HepG2 (cell line): Measurements from ENCODE around the gene CD1B. TPM values are rescaled to one million over a fixed set of nuclear protein-coding genes. Genes with fewer than 3 reads are reported as not detected.

Experiments
- ATAC-seq: fragments of 200-7000 bp; cut with Tn5 transposase; 3 replicates; pipeline ENCODE4 v1.9.1; 2020; ENCODE audit warnings: mild to moderate bottlenecking, moderate library complexity
- BruUV-seq: library from RNA; stranded (reverse); fragments of 400-500 nt; replicated peaks from 2 replicates; lab custom pipeline; 2021; lab: Mats Ljungman, UMichigan
- CTCF ChIA-PET: fragments of 300-600 bp; formaldehyde crosslinking; extraction: SDS; loops from one replicate; lab custom pipeline; 2021; ENCODE audit warnings: low total read pairs, inconsistent platforms, low intra/inter-chr PET ratio; lab: Yijun Ruan, JAX
- POLR2A ChIA-PET: fragments of 350-600 bp; sonication (Branson Sonifier 250); formaldehyde crosslinking; loops from one replicate; lab custom pipeline; 2020; ENCODE audit warnings: antibody characterized with exemption, inconsistent platforms; lab: Yijun Ruan, JAX
- DNase-seq: peaks from one replicate; pipeline ENCODE4 v3.0.0-alpha.2; 2015; ENCODE audit warnings: low spot score
- FAIRE-seq: peaks from 3 replicates; lab custom pipeline; 2011; peaks lifted over from hg19 to GRCh38; lab: Jason Lieb, UNC
- H2AFZ ChIP-seq: one replicate; pipeline ENCODE4 v1.6.1; 2011; ENCODE audit warnings: low read length, inconsistent platforms
- H3K27ac ChIP-seq: fragments of 300-600 bp; 3 replicates; pipeline ENCODE4 v1.8.0; 2011; ENCODE audit warnings: mixed run types, mild to moderate bottlenecking, mixed read lengths, low read length, inconsistent platforms; ENCODE audit not compliant: insufficient read depth; ENCODE audit errors: extremely low read length
- H3K27me3 ChIP-seq, 2 experiments: fragments of 200-600 bp in 1 of 2; 2 replicates in 1 of 2; 3 replicates in 1 of 2; pipeline versions ENCODE4 v1.6.0 to v1.8.0; 2011; ENCODE audit warnings: low read length in 2 of 2, mild to moderate bottlenecking in 2 of 2, moderate library complexity in 2 of 2, inconsistent platforms in 1 of 2; ENCODE audit not compliant: insufficient read depth in 2 of 2, control insufficient read depth in 1 of 2
- H3K36me3 ChIP-seq, 2 experiments: fragments of 200-600 bp in 1 of 2; replicated peaks in 1 of 2; 2 replicates in 1 of 2; 3 replicates in 1 of 2; pipeline versions ENCODE4 v1.5.1 to v1.8.0; 2011; ENCODE audit warnings: low read length in 2 of 2, inconsistent platforms in 1 of 2; ENCODE audit not compliant: insufficient read depth in 2 of 2, control insufficient read depth in 1 of 2
- H3K4me1 ChIP-seq: 2 replicates; pipeline ENCODE4 v1.5.1; 2012; ENCODE audit warnings: low read length, inconsistent platforms; ENCODE audit not compliant: insufficient read depth
- H3K4me2 ChIP-seq: 2 replicates; pipeline ENCODE4 v1.6.0; 2011; ENCODE audit warnings: low read depth, low read length, inconsistent platforms
- H3K4me3 ChIP-seq, 3 experiments: fragments of 200-600 bp in 1 of 3; sonication (generic), shearing (Covaris generic) in 1 of 3; replicated peaks in 1 of 3; 2 replicates each; pipeline ENCODE4 v1.5.1; 2011 to 2016; ENCODE audit warnings: low read length in 3 of 3, inconsistent platforms in 2 of 3, low read depth in 2 of 3, mild to moderate bottlenecking in 2 of 3, control low read depth in 1 of 3, mixed read lengths in 1 of 3; ENCODE audit not compliant: insufficient read depth in 1 of 3
- H3K79me2 ChIP-seq: one replicate; pipeline ENCODE4 v1.6.1; 2011; ENCODE audit warnings: low read length, inconsistent platforms; ENCODE audit not compliant: insufficient read depth
- H3K9ac ChIP-seq: 2 replicates; pipeline ENCODE4 v1.6.0; 2011; ENCODE audit warnings: mild to moderate bottlenecking, low read depth, low read length, inconsistent platforms; ENCODE audit not compliant: insufficient read depth
- H3K9me3 ChIP-seq: 2 replicates; pipeline ENCODE4 v1.5.1; 2012; ENCODE audit warnings: mild to moderate bottlenecking, low read length
- H4K20me1 ChIP-seq: 2 replicates; pipeline ENCODE4 v1.6.0; 2011; ENCODE audit warnings: inconsistent platforms, mild to moderate bottlenecking, low read length, moderate library complexity; ENCODE audit not compliant: insufficient read depth
- ATF7 ChIP-seq, 2 experiments: fragments of 450-650 bp in 1 of 2; sonication (generic) in 1 of 2; formaldehyde crosslinking in 1 of 2; IDR thresholded peaks; 2 replicates each; pipeline versions ENCODE4 v1.4.0 to v1.6.1; 2016 to 2020; ENCODE audit warnings: antibody characterized with exemption in 1 of 2, mild to moderate bottlenecking in 1 of 2, missing genetic modification reagents in 1 of 2
- FOXK1 ChIP-seq: sonication (generic); formaldehyde crosslinking; IDR thresholded peaks from 2 replicates; pipeline ENCODE4 v1.4.0; 2020; ENCODE audit warnings: low read depth, missing genetic modification reagents, borderline replicate concordance
- MAFK ChIP-seq, 2 experiments: IDR thresholded peaks in 1 of 2; conservative IDR thresholded peaks in 1 of 2; 2 replicates each; pipeline ENCODE4 v1.6.1; 2011; ENCODE audit warnings: improper control_type of control experiment in 2 of 2, low read length in 2 of 2
- NCOA5 ChIP-seq: sonication (generic); formaldehyde crosslinking; IDR thresholded peaks from 2 replicates; pipeline ENCODE4 v1.4.0; 2020; ENCODE audit warnings: missing genetic modification reagents
- NR2C2 ChIP-seq: sonication (generic); formaldehyde crosslinking; IDR thresholded peaks from 2 replicates; pipeline ENCODE4 v1.4.0; 2020; ENCODE audit warnings: missing genetic modification reagents, mild to moderate bottlenecking, moderate library complexity, borderline replicate concordance
- ZNF749 ChIP-seq: sonication (generic); formaldehyde crosslinking; IDR thresholded peaks from 2 replicates; pipeline ENCODE4 v1.8.0; 2022; ENCODE audit warnings: mild to moderate bottlenecking, missing genetic modification reagents, moderate library complexity, borderline replicate concordance
- WGBS: methylation state at CpG from one replicate; pipeline ENCODE4 v1.1.6; 2017; ENCODE audit warnings: low lambda C conversion rate; 5-methylcytosine and 5-hydroxymethylcytosine counted together
- in situ Hi-C: cut with HindIII; loops from 2 replicates; pipeline ENCODE4 v1.10.0; 2017; ENCODE audit warnings: low pct_unique_long_range_greater_than_20kb; ENCODE audit not compliant: extremely low pct_ligation_motif_present
- intact Hi-C: fragments of 100-400 bp; cut with micrococcal nuclease; formaldehyde crosslinking; loops from one replicate; pipeline ENCODE4 v1.10.0; 2022; ENCODE audit not compliant: unreplicated experiment
- polyA plus RNA-seq, 8 experiments: library from polyadenylated mRNA; depleted of rRNA in 3 of 8; stranded (reverse) in 7 of 8; unstranded in 1 of 8; fragments of >200 nt; fragmentation: Illumina TruSeq in 4 of 8; extraction: Trizol in 4 of 8; gene quantifications; 2 replicates each; pipeline versions ENCODE4 v1.2.1 to v1.2.3, GENCODE V29; 2011 to 2016; ENCODE audit warnings: low read depth in 4 of 8, missing spikeins in 1 of 8, mixed read lengths in 1 of 8; ENCODE audit not compliant: insufficient read depth in 1 of 8
- total RNA-seq, 5 experiments: library from RNA; depleted of rRNA; stranded (reverse); fragments of >200 nt; fragmentation: Illumina TruSeq; extraction: Trizol; gene quantifications; 2 replicates each; pipeline ENCODE4 v1.2.3, GENCODE V29; 2016; ENCODE audit warnings: low read depth in 1 of 5
- TF ChIP-seq, protein P1 (sequence below): sonication (generic); formaldehyde crosslinking; IDR thresholded peaks from 2 replicates; pipeline ENCODE4 v1.4.0; 2020; ENCODE audit warnings: missing genetic modification reagents, low read depth, mild to moderate bottlenecking, borderline replicate concordance

Gene CD1B
- total and polyA plus RNA-seq, 2 of the 13 experiments (the other 11 are each of a cell fraction or from before 2014, with no cell fraction given) = not detected

DNA sequence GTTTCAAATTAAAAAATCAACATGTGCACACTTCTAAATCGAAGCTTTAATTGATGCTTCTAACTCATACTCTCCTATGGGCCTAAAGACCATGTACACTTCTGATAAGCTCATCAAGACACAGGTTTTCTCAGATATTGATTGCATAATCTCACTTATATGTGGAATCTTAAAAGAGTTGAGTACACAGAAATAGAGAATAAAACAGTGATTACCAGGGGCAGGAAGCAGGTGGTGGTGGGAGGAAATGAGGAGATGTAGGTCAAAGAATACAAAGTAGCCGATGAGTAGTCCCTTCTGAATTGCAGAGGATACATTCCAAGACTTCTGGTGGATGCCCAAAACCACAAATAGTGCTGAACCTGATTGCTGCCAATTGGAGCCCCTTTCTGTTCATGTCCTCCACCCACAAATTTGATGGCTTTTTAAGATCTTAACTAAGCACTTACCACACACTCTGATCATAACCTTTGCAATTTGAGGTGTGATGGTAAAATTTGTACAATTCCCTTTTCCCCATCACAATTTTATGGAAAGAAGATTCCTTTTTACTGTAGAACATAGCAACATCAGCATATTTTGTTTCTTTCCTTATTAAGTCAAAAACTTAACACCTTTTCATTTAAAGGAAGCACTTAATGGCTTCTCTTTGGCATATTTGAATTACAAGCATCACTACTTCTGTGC is 3.3 kb upstream of the CD1B start:
- DNase-seq (no peak), ATAC-seq (no peak), FAIRE-seq (no peak)
- CTCF ChIA-PET = no interaction called here
- no peak overlapping the region for H3K4me2 ChIP-seq
- no peak overlapping the region for H3K4me3 ChIP-seq
- H3K27ac ChIP-seq = no peak overlapping the region
- H3K9me3 ChIP-seq = peaks cover 5% of the 10 kb centered on the region
- TF ChIP-seq ZNF749 (CRISPR knock-in tag) = no peak
- TF ChIP-seq, protein P1, sequence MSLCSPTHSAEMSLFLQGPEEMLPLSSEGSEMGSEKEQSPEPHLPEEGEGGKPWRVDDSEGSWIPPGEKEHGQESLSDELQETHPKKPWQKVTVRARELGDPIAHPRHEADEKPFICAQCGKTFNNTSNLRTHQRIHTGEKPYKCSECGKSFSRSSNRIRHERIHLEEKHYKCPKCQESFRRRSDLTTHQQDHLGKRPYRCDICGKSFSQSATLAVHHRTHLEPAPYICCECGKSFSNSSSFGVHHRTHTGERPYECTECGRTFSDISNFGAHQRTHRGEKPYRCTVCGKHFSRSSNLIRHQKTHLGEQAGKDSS = no peak
- no peak for TF ChIP-seq NR2C2 (CRISPR knock-in tag)
- TF ChIP-seq FOXK1 = no peak
- peak in 1 of 2 experiments; percentile 24; a peak in 1 of 4 replicates for TF ChIP-seq MAFK (conservative IDR thresholded peaks at IDR 0.05 in 1 of 2, IDR thresholded peaks at IDR 0.05 in 1 of 2; ENCODE audit: low read length in 2 of 2)
- TF ChIP-seq ATF7 (IDR thresholded peaks at IDR 0.05) = no peak
- TF ChIP-seq ATF7 (CRISPR knock-in tag; IDR thresholded peaks at IDR 0.05) = no peak
- no peak for TF ChIP-seq NCOA5 (CRISPR knock-in tag)
- 0% methylated on average over 2 of the region's 2 CpGs for WGBS
- no peaks in the 10 kb centered on the region for H3K36me3 ChIP-seq
- POLR2A ChIA-PET = no interaction called here
- no peaks in the 10 kb centered on the region for H3K27me3 ChIP-seq
- H3K9ac ChIP-seq = no peak overlapping the region
- no peak overlapping the region for H2AFZ ChIP-seq
- no peaks in the 10 kb centered on the region for H3K4me1 ChIP-seq
- in situ Hi-C loops (no loop called here), intact Hi-C loops (no loop called here)
- no TSS peak for BruUV-seq
- no peaks in the 10 kb centered on the region for H3K79me2 ChIP-seq
- H4K20me1 ChIP-seq = no peaks in the 10 kb centered on the region
